Hematopoietic multipotent progenitor cell treated with erythropoietin and hydrocortisone succinate and interleukin-3 and kit ligand, for 17 days (in vitro differentiated cells): Measurements from ENCODE around the gene PGBD1.
"Not testable (repeated sequence)": the region's sequence is repeated elsewhere in the genome, so short reads cannot be mapped to it uniquely, and the experiment has no call there.

Experiments
- DNase-seq: peaks from one replicate; pipeline ENCODE4 v3.0.0-alpha.2; 2015; ENCODE audit warnings: low spot score

Gene PGBD1

DNA sequence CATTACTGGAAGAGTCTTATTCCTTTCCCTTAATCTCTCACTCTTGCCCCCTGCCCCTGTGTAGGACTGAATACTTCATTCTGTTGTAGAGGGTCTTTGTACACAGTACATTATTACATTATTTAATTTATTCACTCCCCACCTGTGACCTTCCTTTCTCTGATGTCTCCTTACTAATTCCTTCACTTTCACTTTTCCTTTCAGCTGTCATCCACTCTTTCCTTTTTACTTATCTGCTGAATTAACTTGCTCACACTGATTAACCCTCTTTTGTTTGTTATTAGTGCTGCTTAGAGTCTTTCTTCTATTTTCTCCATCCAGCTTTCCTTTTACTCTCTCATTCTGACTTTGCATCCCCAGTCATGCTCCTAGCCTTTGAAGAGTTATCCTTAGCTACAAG lies 6.5 kb upstream of the PGBD1 start:
- no peak for DNase-seq

DNA sequence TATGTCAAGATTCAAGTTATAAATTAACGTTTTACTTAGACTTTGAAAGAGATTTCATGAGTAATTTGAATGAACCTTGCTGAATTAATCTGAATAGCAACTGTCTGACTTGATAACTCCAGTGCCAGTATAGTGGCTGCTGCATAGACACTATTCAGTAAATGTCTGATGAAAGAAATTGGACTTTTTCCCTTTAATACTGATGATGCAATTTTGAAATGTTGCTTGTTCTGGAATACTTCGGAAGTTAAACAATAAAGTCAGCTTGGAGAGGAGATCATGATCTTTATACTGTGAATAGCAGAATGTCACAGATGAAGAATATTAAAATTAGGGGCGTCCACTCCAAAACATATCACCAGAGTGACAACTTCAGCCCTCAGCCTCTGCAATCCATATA lies 3.6 kb upstream of the PGBD1 start:
- DNase-seq, result no peak

- no peak for DNase-seq
Measured at GRCh38 chr6:28280595-28281287, 631 bp upstream of the PGBD1 start.

- no peak for DNase-seq
Measured at GRCh38 chr6:28282926-28283325, 1.6 kb downstream of the PGBD1 start.

- DNase-seq, result no peak
Measured at GRCh38 chr6:28291573-28291972, 10.2 kb downstream of the PGBD1 start.

DNA sequence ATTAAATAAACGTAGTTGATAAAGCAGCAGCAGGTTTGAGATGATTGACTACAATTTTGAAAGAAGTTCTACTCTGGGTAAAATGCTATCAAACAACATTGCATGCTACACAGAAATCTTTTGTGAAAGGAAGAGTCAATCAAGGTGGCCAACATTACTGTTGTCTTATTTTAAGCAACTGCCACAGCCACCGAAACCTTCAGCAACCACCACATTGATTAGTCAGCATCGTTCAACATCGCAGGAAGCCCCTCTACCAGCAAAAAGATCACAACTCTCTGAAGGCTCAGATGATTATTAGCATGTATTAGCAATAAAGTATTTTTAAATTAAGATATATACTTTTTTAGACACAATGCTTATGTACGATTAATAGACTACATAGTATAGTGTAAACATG lies 14.0 kb downstream of the PGBD1 start:
- no peak for DNase-seq

- DNase-seq, result no peak
Measured at GRCh38 chr6:28296520-28297060, 15.2 kb downstream of the PGBD1 start.

DNA sequence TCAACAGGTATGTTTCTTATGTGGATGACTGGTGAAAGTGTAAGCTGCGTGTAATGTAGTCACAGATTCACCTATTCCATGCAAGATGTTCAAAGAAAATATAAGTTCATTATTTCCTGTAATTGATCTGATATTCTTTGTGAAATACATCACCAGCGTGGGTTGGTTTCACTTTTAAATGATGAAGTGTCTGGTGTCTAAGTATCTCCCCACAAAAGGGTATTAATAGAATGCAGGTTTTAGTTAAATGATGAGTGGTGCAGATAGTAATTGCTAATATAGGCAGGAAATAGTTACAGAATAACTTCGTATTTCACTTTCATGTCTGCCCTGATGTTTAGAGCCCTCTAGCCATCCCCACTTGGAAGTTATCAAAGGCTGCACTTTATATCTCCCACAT lies 22.2 kb downstream of the PGBD1 start:
- no peak for DNase-seq

DNA sequence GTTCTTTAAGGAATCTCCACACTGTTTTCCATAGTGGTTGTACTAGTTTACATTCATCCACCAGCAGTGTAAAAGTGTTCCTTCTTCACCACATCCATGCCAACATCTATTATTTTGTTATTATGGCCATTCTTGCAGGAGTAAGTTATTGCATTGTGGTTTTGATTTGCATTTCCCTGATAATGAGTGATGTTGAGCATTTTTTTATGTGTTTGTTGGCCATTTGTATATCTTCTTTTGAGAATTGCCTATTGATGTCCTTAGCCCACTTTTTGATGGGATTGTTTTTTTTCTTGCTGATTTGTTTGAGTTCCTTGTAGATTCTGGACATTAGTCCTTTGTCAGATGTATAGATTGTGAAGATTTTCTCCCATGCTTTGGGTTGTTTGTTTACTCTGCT lies 25.0 kb downstream of the PGBD1 start:
- DNase-seq, result not testable (repeated sequence)

GRCh38 chr6:28311139-28311823 lies 29.9 kb downstream of the PGBD1 start:
- DNase-seq, result no peak

GRCh38 chr6:28312939-28313338 lies 31.6 kb downstream of the PGBD1 start:
- no peak for DNase-seq

DNA sequence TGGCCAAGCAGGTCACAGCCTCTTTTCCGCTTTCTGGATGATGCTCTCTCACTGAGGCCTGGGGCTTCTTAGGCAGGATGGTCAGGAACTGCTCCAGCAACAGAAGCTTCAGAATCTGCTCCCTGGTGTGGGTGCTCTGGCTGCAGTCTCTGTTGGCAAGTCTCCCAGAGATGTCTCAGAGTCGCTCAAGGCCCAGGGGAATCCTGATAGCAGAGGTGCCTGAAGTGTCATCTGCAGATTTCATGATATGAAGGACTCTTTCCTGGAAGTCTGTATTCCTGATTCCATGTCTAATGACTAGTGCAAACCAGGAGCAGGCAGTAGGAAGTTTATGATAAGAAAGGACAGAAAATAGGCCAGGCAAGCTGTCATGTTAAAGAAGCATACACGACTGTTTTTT lies 34.3 kb downstream of the PGBD1 start:
- DNase-seq, result peak; percentile 12

DNA sequence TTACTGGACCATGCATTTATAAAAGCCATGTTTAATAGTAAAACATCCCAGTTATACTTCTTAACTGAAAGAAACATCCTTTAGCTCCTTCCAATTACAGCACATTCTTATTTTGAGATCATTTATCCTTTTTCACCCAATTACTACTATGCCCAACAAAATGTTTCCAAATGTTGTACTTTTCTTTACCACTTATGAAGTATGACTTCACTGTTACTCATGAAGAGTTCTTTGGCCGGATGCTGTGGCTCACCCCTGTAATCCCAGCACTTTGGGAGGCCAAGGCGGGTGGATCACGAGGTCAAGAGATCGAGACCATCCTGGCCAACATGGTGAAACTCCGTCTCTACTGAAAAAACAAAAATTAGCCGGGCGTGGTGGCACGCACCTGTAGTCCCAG lies 36.5 kb downstream of the PGBD1 start:
- DNase-seq, result not testable (repeated sequence)

- DNase-seq, result no peak
Measured at GRCh38 chr6:28322661-28323060, 41.3 kb downstream of the PGBD1 start.

- no peak for DNase-seq
Measured at GRCh38 chr6:28323813-28324424, 42.5 kb downstream of the PGBD1 start.

DNA sequence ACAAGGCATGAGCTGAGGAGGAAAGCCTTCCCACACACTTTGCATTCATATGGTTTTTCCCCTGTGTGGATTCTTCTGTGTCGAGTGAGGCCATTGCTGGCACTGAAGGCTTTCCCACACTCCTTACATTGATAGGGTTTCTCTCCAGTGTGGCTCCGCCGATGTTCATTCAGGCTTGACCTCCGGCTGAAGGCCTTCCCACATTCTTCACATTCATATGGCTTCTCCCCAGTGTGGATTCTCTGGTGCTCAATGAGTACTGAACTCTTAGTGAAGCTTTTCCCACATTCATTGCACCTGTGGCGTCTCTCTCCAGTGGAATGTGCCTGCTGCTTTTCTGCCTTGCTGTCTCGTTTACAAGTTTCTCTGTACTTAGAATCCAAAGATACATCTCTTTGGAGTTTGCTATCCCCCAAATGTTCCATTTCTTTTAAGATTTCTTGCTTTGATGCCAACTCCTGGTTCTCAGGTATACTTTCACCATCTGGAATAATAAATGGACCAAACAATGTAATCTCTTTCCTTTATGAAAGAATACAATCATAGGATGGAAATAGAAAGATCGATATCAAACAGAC lies 45.1 kb downstream of the PGBD1 start:
- DNase-seq, result no peak

DNA sequence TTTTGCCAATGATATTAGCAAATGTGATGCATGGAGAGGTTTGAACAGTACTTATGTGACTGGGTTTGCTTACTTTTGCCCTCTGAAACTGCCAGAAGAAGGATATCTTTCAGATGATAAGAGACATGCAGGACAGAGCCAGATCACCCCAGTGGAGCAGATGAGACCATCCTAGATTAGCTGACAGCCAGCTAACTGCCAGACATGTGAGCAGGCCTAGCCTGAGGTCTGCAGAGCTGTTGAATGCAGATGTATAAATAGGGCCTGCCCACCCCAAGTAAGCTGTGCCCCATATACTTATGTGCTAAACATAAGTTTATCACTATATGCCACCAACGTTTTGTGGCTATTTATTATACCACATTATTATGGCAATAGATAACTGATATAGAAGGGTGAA lies 48.7 kb downstream of the PGBD1 start:
- no peak for DNase-seq

GRCh38 chr6:28333047-28333446 lies 51.7 kb downstream of the PGBD1 start:
- DNase-seq, result peak; percentile 25

DNA sequence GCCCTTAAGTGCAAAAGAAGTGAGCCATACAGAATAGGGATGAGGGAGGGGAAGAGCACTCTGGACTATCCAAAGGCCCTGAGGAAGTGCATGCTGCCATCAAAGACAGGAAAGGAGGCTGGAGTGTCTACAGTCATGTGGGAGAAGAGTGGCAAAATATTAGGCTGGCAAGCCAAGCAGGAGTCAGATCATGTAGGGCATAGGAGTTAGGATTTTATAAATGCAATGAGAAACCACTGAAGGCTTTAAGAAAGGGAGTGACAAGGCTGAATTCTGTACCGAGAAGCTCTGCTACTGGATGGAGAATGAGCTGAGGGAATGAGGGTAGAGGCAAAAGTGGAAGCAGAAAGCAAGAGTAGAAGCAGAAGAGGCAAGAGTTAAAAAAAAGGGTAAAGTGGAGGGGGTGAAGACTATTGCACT lies 52.2 kb downstream of the PGBD1 start:
- DNase-seq, result no peak

- DNase-seq, result no peak
Measured at GRCh38 chr6:28334286-28335039, 53.1 kb downstream of the PGBD1 start.

GRCh38 chr6:28335040-28335563 lies 53.7 kb downstream of the PGBD1 start:
- no peak for DNase-seq
